GM12878 (cell line): ENCODE results near the gene NEDD8. TPM values are rescaled to one million over a fixed set of nuclear protein-coding genes. Genes with fewer than 3 reads are reported as not detected.

ENCODE experiments used
- CEBPB ChIP-seq, 2 experiments: fragments of 150-350 bp in 1 of 2; IDR thresholded peaks; 2 replicates each; pipeline ENCODE4 v1.6.1; 2012 to 2014; ENCODE audit warnings: low read depth in 2 of 2, low read length in 2 of 2, borderline replicate concordance in 1 of 2, inconsistent platforms in 1 of 2
- CHD2 ChIP-seq: IDR thresholded peaks from 2 replicates; pipeline ENCODE4 v1.6.1; 2011; ENCODE audit warnings: low read depth, low read length, improper control_type of control experiment, borderline replicate concordance
- CHD4 ChIP-seq: fragments of 200-600 bp; sonication (generic); IDR thresholded peaks from 2 replicates; pipeline ENCODE4 v1.6.1; 2016; ENCODE audit warnings: mild to moderate bottlenecking
- EZH2 ChIP-seq: IDR thresholded peaks from 2 replicates; pipeline ENCODE4 v1.6.1; 2012; ENCODE audit warnings: low read depth, mild to moderate bottlenecking, control low read depth, inconsistent platforms, low read length, borderline replicate concordance; ENCODE audit not compliant: control insufficient read depth
- FOXK2 ChIP-seq: fragments of 450-650 bp; IDR thresholded peaks from 2 replicates; pipeline ENCODE4 v1.6.1; 2017; ENCODE audit warnings: mild to moderate bottlenecking, moderate library complexity
- GABPA ChIP-seq: IDR thresholded peaks from 2 replicates; pipeline ENCODE4 v1.6.1; 2014; ENCODE audit warnings: antibody characterized with exemption, low read depth, mild to moderate bottlenecking, inconsistent platforms
- GATAD2B ChIP-seq: fragments of 450-650 bp; conservative IDR thresholded peaks from 2 replicates; pipeline ENCODE4 v1.6.1; 2017; ENCODE audit warnings: low read depth, mild to moderate bottlenecking, moderate library complexity
- HDAC2 ChIP-seq: fragments of 200-600 bp; sonication (generic); IDR thresholded peaks from 2 replicates; pipeline ENCODE4 v1.6.1; 2017
- MLLT1 ChIP-seq: fragments of 450-650 bp; IDR thresholded peaks from 2 replicates; pipeline ENCODE4 v1.6.1; 2016; ENCODE audit warnings: mild to moderate bottlenecking
- MTA3 ChIP-seq: IDR thresholded peaks from 2 replicates; pipeline ENCODE4 v1.6.1; 2012; ENCODE audit warnings: low read length, inconsistent platforms, borderline replicate concordance
- MYB ChIP-seq: fragments of 150-350 bp; IDR thresholded peaks from 2 replicates; pipeline ENCODE4 v1.6.1; 2014; ENCODE audit warnings: mild to moderate bottlenecking, low read depth, low read length, borderline replicate concordance
- MYC ChIP-seq: IDR thresholded peaks from 2 replicates; pipeline ENCODE4 v1.6.1; 2011; ENCODE audit warnings: mild to moderate bottlenecking, low read length, moderate library complexity, inconsistent platforms; ENCODE audit not compliant: insufficient read depth, insufficient replicate concordance, insufficient read length, severe bottlenecking
- NR2F1 ChIP-seq: fragments of 450-650 bp; conservative IDR thresholded peaks from 2 replicates; pipeline ENCODE4 v1.6.1; 2017; ENCODE audit warnings: mild to moderate bottlenecking
- RAD51 ChIP-seq: fragments of 450-650 bp; IDR thresholded peaks from 2 replicates; pipeline ENCODE4 v1.6.1; 2016; ENCODE audit warnings: moderate library complexity, mild to moderate bottlenecking, inconsistent platforms
- SMAD5 ChIP-seq: IDR thresholded peaks from 2 replicates; pipeline ENCODE4 v1.6.1; 2016; ENCODE audit warnings: antibody characterized with exemption, low read depth
- SUPT20H ChIP-seq: IDR thresholded peaks from 2 replicates; pipeline ENCODE4 v1.6.1; 2011; ENCODE audit warnings: low read depth, mild to moderate bottlenecking, low read length, moderate library complexity, borderline replicate concordance; ENCODE audit not compliant: control insufficient read depth
- TCF3 ChIP-seq: IDR thresholded peaks from 2 replicates; pipeline ENCODE4 v1.6.1; 2012; ENCODE audit warnings: low read depth, mild to moderate bottlenecking, low read length, borderline replicate concordance; ENCODE audit not compliant: insufficient read depth
- WRNIP1 ChIP-seq: IDR thresholded peaks from 2 replicates; pipeline ENCODE4 v1.6.1; 2011; ENCODE audit warnings: low read depth, low read length, improper control_type of control experiment, borderline replicate concordance
- YBX1 ChIP-seq: fragments of 450-650 bp; IDR thresholded peaks from 2 replicates; pipeline ENCODE4 v1.6.1; 2016; ENCODE audit warnings: antibody characterized with exemption
- polyA plus RNA-seq, 11 experiments: library from polyadenylated mRNA; depleted of rRNA in 4 of 11; unstranded in 6 of 11; stranded (reverse) in 5 of 11; fragments of >200 nt; fragmentation: Nextera tagmentation in 4 of 11; fragmentation: Illumina TruSeq in 1 of 11; extraction: Ambion mirVana in 4 of 11; extraction: Trizol in 1 of 11; gene quantifications; 1 replicate in 1 of 11; 2 replicates in 10 of 11; pipeline versions ENCODE4 v1.2.1 to v1.2.3, GENCODE V29; 2011 to 2016; ENCODE audit warnings: inconsistent platforms in 2 of 11, missing spikeins in 2 of 11, low read depth in 1 of 11
- total RNA-seq, 4 experiments: library from RNA; depleted of rRNA in 3 of 4; stranded (reverse); fragments of >200 nt in 3 of 4; fragmentation: Illumina TruSeq in 1 of 4; extraction: Trizol in 1 of 4; gene quantifications; 2 replicates each; pipeline versions ENCODE4 v1.2.1 to v1.2.3, GENCODE V29; 2013 to 2021
- TF ChIP-seq, protein P1 (sequence below): fragments of 450-650 bp; IDR thresholded peaks from 2 replicates; pipeline ENCODE4 v1.6.1; 2017; ENCODE audit warnings: borderline replicate concordance
- TF ChIP-seq, protein P2 (sequence below): IDR thresholded peaks from 2 replicates; pipeline ENCODE4 v1.6.1; 2011; ENCODE audit warnings: borderline replicate concordance, low read depth, mild to moderate bottlenecking, moderate library complexity, low read length; ENCODE audit not compliant: insufficient read depth, poor library complexity, severe bottlenecking
- TF ChIP-seq, protein P3 (sequence below): IDR thresholded peaks from 2 replicates; pipeline ENCODE4 v1.6.1; 2012; ENCODE audit warnings: low read length, inconsistent platforms
- TF ChIP-seq, protein P4 (sequence below): fragments of 450-650 bp; IDR thresholded peaks from 2 replicates; pipeline ENCODE4 v1.6.1; 2014; ENCODE audit warnings: mild to moderate bottlenecking

Gene NEDD8
- total and polyA plus RNA-seq, 10 of the 15 experiments (the other 5 are each of a cell fraction or from before 2014, with no cell fraction given): 164 to 991 (median 300) TPM

DNA sequence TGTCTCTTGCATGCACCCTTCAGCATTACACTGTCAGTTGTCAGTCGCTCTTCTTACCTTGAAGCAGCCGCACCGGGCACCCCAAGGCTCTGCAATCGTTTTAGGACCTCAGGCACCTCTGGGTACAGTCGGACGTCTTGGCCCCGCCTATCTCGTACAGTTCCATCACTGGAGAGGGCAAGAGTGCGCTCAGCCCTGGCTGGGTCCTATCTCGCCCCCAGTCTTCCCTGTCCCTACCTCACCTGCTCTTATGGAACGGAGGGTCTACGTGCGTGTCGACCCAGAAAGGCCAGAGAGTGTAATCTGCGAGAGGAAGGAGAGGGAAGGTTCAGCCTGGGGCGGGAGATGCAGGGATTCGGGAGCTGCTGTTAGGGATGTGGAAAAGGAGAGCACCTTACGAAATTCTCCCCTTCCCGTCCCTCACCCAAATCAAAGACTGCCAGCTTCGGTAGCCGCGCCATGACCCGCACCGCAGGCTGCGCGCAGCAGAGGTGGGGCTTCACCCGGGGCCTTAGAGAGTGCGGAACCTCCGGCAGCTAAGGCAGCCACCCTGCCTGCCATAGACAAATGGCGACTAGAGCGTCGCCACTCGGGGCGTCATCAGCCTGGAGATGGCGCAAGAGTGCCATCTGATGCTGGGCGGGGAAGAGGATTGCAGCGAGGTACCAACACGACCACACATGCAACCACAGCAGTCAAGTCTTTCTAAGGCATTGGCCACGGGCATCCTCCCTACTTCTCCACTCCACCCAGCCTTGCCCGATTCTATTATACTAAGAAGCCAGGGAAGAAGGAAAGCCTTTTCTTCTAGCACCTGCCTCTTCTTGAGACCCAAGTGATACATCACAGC is 16.4 kb downstream of the NEDD8 start, which contains the start of gene MDP1 (continued):
- TF ChIP-seq, protein P1, sequence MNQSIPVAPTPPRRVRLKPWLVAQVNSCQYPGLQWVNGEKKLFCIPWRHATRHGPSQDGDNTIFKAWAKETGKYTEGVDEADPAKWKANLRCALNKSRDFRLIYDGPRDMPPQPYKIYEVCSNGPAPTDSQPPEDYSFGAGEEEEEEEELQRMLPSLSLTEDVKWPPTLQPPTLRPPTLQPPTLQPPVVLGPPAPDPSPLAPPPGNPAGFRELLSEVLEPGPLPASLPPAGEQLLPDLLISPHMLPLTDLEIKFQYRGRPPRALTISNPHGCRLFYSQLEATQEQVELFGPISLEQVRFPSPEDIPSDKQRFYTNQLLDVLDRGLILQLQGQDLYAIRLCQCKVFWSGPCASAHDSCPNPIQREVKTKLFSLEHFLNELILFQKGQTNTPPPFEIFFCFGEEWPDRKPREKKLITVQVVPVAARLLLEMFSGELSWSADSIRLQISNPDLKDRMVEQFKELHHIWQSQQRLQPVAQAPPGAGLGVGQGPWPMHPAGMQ: peak; percentile 22; the same call in 1 of the 2 replicates
- TF ChIP-seq SUPT20H (no peak), TCF3 (0 out of 2 replicates have a peak, but pooled peaks have one; percentile 48), MYB (no peak), YBX1 (no peak), SMAD5 (peak; percentile 88), CHD4 (no peak), EZH2 (no peak), FOXK2 (no peak), GABPA (no peak), NR2F1 (no peak; the same call in 1 of the 2 replicates), CHD2 (peak; percentile 71; the same call in 1 of the 2 replicates), MYC (peak; percentile 49), MTA3 (peak; percentile 70; the same call in 1 of the 2 replicates), RAD51 (no peak), CEBPB (IDR thresholded peaks at IDR 0.05; ENCODE audit: borderline replicate concordance in 1 of 2, low read depth in 2 of 2, low read length in 2 of 2) (peak in 1 of 2 experiments; percentile 89; a peak in 1 of 4 replicates), GATAD2B (peak; percentile 69; the same call in 1 of the 2 replicates), HDAC2 (no peak), MLLT1 (peak; percentile 70), WRNIP1 (peak; percentile 90; the same call in 1 of the 2 replicates)
- TF ChIP-seq, protein P2, sequence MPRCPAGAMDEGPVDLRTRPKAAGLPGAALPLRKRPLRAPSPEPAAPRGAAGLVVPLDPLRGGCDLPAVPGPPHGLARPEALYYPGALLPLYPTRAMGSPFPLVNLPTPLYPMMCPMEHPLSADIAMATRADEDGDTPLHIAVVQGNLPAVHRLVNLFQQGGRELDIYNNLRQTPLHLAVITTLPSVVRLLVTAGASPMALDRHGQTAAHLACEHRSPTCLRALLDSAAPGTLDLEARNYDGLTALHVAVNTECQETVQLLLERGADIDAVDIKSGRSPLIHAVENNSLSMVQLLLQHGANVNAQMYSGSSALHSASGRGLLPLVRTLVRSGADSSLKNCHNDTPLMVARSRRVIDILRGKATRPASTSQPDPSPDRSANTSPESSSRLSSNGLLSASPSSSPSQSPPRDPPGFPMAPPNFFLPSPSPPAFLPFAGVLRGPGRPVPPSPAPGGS: peak; percentile 44
- TF ChIP-seq, protein P3, sequence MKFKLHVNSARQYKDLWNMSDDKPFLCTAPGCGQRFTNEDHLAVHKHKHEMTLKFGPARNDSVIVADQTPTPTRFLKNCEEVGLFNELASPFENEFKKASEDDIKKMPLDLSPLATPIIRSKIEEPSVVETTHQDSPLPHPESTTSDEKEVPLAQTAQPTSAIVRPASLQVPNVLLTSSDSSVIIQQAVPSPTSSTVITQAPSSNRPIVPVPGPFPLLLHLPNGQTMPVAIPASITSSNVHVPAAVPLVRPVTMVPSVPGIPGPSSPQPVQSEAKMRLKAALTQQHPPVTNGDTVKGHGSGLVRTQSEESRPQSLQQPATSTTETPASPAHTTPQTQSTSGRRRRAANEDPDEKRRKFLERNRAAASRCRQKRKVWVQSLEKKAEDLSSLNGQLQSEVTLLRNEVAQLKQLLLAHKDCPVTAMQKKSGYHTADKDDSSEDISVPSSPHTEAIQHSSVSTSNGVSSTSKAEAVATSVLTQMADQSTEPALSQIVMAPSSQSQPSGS: no peak
- TF ChIP-seq, protein P4, sequence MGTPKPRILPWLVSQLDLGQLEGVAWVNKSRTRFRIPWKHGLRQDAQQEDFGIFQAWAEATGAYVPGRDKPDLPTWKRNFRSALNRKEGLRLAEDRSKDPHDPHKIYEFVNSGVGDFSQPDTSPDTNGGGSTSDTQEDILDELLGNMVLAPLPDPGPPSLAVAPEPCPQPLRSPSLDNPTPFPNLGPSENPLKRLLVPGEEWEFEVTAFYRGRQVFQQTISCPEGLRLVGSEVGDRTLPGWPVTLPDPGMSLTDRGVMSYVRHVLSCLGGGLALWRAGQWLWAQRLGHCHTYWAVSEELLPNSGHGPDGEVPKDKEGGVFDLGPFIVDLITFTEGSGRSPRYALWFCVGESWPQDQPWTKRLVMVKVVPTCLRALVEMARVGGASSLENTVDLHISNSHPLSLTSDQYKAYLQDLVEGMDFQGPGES: no peak
